SH-SY5Y (cell line): ENCODE data around the gene CYP1A1.

Experiments used
- GATA2 ChIP-seq: IDR thresholded peaks from 2 replicates; pipeline ENCODE4 v1.6.1; 2011; ENCODE audit warnings: mild to moderate bottlenecking, low read depth, low read length
- GATA3 ChIP-seq: IDR thresholded peaks from 2 replicates; pipeline ENCODE4 v1.6.1; 2011; ENCODE audit warnings: low read depth, mild to moderate bottlenecking, low read length, moderate library complexity

- TF ChIP-seq GATA3 (no peak), GATA2 (no peak)
Measured at GRCh38 chr15:74722591-74722990, 2.7 kb downstream of the CYP1A1 start.
